Measurements from ENCODE around the gene KIFC3.
"Not testable (repeated sequence)": the region's sequence is repeated elsewhere in the genome, so short reads cannot be mapped to it uniquely, and the experiment has no call there.

DNA sequence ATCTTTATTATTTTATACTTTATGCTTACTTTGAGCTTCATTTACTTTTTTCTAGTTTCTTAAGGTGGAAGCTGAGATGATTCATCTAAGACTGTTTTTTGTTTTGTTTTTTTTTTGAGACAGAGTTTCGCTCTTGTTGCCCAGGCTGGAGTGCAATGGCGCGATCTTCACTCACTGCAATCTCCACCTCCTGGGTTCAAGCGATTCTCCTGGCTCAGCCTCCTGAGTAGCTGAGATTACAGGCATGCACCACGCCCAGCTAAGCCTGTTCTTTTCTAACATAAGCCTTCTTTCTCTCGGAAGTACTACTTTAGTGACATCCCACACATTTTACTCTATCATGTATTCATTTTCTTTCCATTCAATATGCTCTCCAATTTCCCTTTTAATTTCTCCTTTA lies 89.7 kb downstream of the KIFC3 start:
- TF ChIP-seq, protein P1, sequence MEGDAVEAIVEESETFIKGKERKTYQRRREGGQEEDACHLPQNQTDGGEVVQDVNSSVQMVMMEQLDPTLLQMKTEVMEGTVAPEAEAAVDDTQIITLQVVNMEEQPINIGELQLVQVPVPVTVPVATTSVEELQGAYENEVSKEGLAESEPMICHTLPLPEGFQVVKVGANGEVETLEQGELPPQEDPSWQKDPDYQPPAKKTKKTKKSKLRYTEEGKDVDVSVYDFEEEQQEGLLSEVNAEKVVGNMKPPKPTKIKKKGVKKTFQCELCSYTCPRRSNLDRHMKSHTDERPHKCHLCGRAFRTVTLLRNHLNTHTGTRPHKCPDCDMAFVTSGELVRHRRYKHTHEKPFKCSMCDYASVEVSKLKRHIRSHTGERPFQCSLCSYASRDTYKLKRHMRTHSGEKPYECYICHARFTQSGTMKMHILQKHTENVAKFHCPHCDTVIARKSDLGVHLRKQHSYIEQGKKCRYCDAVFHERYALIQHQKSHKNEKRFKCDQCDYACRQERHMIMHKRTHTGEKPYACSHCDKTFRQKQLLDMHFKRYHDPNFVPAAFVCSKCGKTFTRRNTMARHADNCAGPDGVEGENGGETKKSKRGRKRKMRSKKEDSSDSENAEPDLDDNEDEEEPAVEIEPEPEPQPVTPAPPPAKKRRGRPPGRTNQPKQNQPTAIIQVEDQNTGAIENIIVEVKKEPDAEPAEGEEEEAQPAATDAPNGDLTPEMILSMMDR (IDR thresholded peaks at IDR 0.05; ENCODE audit: low read length), result not testable (repeated sequence)
- TF ChIP-seq EZH2 (optimal IDR thresholded peaks at IDR 0.05; ENCODE audit: low read depth, low read length), result not testable (repeated sequence)
